SK-N-SH (cell line): ENCODE measurements around the gene TBC1D30. TPM values are rescaled to one million over a fixed set of nuclear protein-coding genes. Genes with fewer than 3 reads are reported as not detected.
A peak's percentile ranks its signal among the peaks of the same experiment; 100 is the strongest.

ENCODE experiments used
- CTCF ChIA-PET: fragments of 300-600, 350-600 bp; formaldehyde crosslinking; extraction: SDS; loops from one replicate; lab custom pipeline; 2021; lab: Yijun Ruan, JAX
- POLR2A ChIA-PET: fragments of 350-600 bp; sonication (Branson Sonifier 250); formaldehyde crosslinking; extraction: SDS; loops from one replicate; lab custom pipeline; 2020; ENCODE audit warnings: antibody characterized with exemption, inconsistent platforms; lab: Yijun Ruan, JAX
- DNase-seq: peaks from one replicate; pipeline ENCODE4 v3.0.0; 2012
- H2AFZ ChIP-seq: fragments of 200-600 bp; sonication (generic); 2 replicates; pipeline ENCODE4 v1.8.1; 2016; ENCODE audit warnings: antibody characterized with exemption, mild to moderate bottlenecking, low read depth
- H3F3A ChIP-seq: fragments of 200-600 bp; sonication (generic); replicated peaks from 2 replicates; pipeline ENCODE3; 2016; ENCODE audit warnings: antibody characterized with exemption, mild to moderate bottlenecking; ENCODE audit not compliant: insufficient read depth
- H3K27ac ChIP-seq, 2 experiments: fragments of 200-500 bp in 1 of 2; fragments of 200-600 bp in 1 of 2; sonication (Bioruptor generic) in 1 of 2; sonication (generic), shearing (Covaris generic) in 1 of 2; 2 replicates each; pipeline versions ENCODE4 v1.5.1 to v1.6.1; 2014 to 2016; ENCODE audit warnings: low read depth in 2 of 2, inconsistent platforms in 1 of 2, low read length in 1 of 2, mild to moderate bottlenecking in 1 of 2, mixed read lengths in 1 of 2
- H3K27me3 ChIP-seq: fragments of 200-600 bp; sonication (generic), shearing (Covaris generic); 2 replicates; pipeline ENCODE4 v1.6.1; 2016; ENCODE audit warnings: mixed run types; ENCODE audit not compliant: insufficient read depth
- H3K36me3 ChIP-seq, 2 experiments: fragments of 200-500 bp in 1 of 2; fragments of 200-600 bp in 1 of 2; sonication (Bioruptor generic) in 1 of 2; sonication (generic) in 1 of 2; replicated peaks in 1 of 2; 2 replicates each; pipeline versions ENCODE3 to v1.5.1; 2014 to 2016; ENCODE audit warnings: low read length in 1 of 2, mild to moderate bottlenecking in 1 of 2; ENCODE audit not compliant: insufficient read depth in 2 of 2, control insufficient read depth in 1 of 2
- H3K4me1 ChIP-seq, 2 experiments: fragments of 200-500 bp in 1 of 2; fragments of 200-600 bp in 1 of 2; sonication (Bioruptor generic) in 1 of 2; sonication (generic), shearing (Covaris generic) in 1 of 2; 2 replicates each; pipeline versions ENCODE4 v1.5.1 to v1.6.1; 2014 to 2016; ENCODE audit warnings: low read depth in 1 of 2, low read length in 1 of 2, mixed run types in 1 of 2; ENCODE audit not compliant: insufficient read depth in 2 of 2, control insufficient read depth in 1 of 2
- H3K4me2 ChIP-seq: fragments of 200-600 bp; sonication (generic), shearing (Covaris generic); 2 replicates; pipeline ENCODE4 v1.6.1; 2017; ENCODE audit warnings: mixed run types
- H3K4me3 ChIP-seq, 2 experiments: fragments of 200-500 bp in 1 of 2; fragments of 200-600 bp in 1 of 2; sonication (Bioruptor generic) in 1 of 2; sonication (generic), shearing (Covaris generic) in 1 of 2; 2 replicates each; pipeline versions ENCODE4 v1.5.1 to v1.8.1; 2014 to 2016; ENCODE audit warnings: low read depth in 2 of 2, inconsistent platforms in 1 of 2, low read length in 1 of 2, mild to moderate bottlenecking in 1 of 2, mixed read lengths in 1 of 2, moderate library complexity in 1 of 2
- H3K79me2 ChIP-seq: fragments of 200-600 bp; sonication (generic); 2 replicates; pipeline ENCODE4 v1.8.1; 2017; ENCODE audit warnings: mild to moderate bottlenecking; ENCODE audit not compliant: insufficient read depth
- H3K9ac ChIP-seq: fragments of 200-600 bp; sonication (generic); 2 replicates; pipeline ENCODE4 v1.6.1; 2017; ENCODE audit warnings: mixed run types
- H3K9me2 ChIP-seq: fragments of 200-600 bp; sonication (generic); 2 replicates; pipeline ENCODE4 v1.6.1; 2017; ENCODE audit warnings: mixed run types
- H3K9me3 ChIP-seq: fragments of 200-600 bp; sonication (generic); 2 replicates; pipeline ENCODE4 v1.6.1; 2017; ENCODE audit warnings: mixed run types, mild to moderate bottlenecking, moderate library complexity
- H4K20me1 ChIP-seq: fragments of 200-600 bp; sonication (generic); 2 replicates; pipeline ENCODE4 v1.6.1; 2017; ENCODE audit warnings: mild to moderate bottlenecking, mixed run types; ENCODE audit not compliant: insufficient read depth
- ELF1 ChIP-seq: IDR thresholded peaks from 2 replicates; pipeline ENCODE4 v1.4.0; 2012
- EP300 ChIP-seq, 2 experiments: IDR thresholded peaks; 2 replicates each; pipeline versions ENCODE4 v1.4.0 to v1.6.1; 2012; ENCODE audit warnings: borderline replicate concordance in 1 of 2, low read depth in 1 of 2, low read length in 1 of 2
- FOSL2 ChIP-seq: IDR thresholded peaks from 2 replicates; pipeline ENCODE4 v1.4.0; 2012; ENCODE audit warnings: low read depth, mild to moderate bottlenecking, moderate library complexity, borderline replicate concordance
- FOXM1 ChIP-seq: IDR thresholded peaks from 2 replicates; pipeline ENCODE4 v1.4.0; 2012; ENCODE audit warnings: low read depth, mild to moderate bottlenecking
- GABPA ChIP-seq: IDR thresholded peaks from 2 replicates; pipeline ENCODE4 v1.4.0; 2012; ENCODE audit warnings: low read depth, mild to moderate bottlenecking
- GATA2 ChIP-seq: sonication (generic); formaldehyde crosslinking; IDR thresholded peaks from 2 replicates; pipeline ENCODE4 v1.5.0; 2020; ENCODE audit warnings: mild to moderate bottlenecking, missing genetic modification reagents
- JUND ChIP-seq: IDR thresholded peaks from 2 replicates; pipeline ENCODE4 v1.4.0; 2012
- NFIC ChIP-seq: IDR thresholded peaks from 2 replicates; pipeline ENCODE4 v1.4.0; 2012; ENCODE audit warnings: borderline replicate concordance
- NRF1 ChIP-seq: IDR thresholded peaks from 2 replicates; pipeline ENCODE4 v1.6.1; 2012; ENCODE audit warnings: low read depth, mild to moderate bottlenecking, low read length
- RXRA ChIP-seq: IDR thresholded peaks from 2 replicates; pipeline ENCODE4 v1.4.0; 2012; ENCODE audit warnings: low read depth, mild to moderate bottlenecking, borderline replicate concordance
- TAF1 ChIP-seq: IDR thresholded peaks from 2 replicates; pipeline ENCODE4 v1.6.1; 2012; ENCODE audit warnings: low read depth, mild to moderate bottlenecking, low read length, moderate library complexity, borderline replicate concordance
- TCF12 ChIP-seq: IDR thresholded peaks from 2 replicates; pipeline ENCODE4 v1.4.0; 2012
- WGBS: methylation state at CpG from one replicate; pipeline ENCODE4 v1.1.6; 2017; ENCODE audit warnings: low lambda C conversion rate; 5-methylcytosine and 5-hydroxymethylcytosine counted together
- polyA plus RNA-seq, 3 experiments: library from polyadenylated mRNA; depleted of rRNA; stranded (reverse); fragments of >200 nt; gene quantifications; 2 replicates each; pipeline ENCODE4 v1.2.3, GENCODE V29; 2012
- TF ChIP-seq, protein P1 (sequence below): IDR thresholded peaks from 2 replicates; pipeline ENCODE4 v1.4.0; 2012; ENCODE audit warnings: low read depth, borderline replicate concordance
- TF ChIP-seq, protein P2 (sequence below): fragments of 150-350 bp; IDR thresholded peaks from 2 replicates; pipeline ENCODE4 v1.6.1; 2017; ENCODE audit warnings: antibody characterized with exemption, low read length, low read depth, borderline replicate concordance
- TF ChIP-seq, protein P3 (sequence below): fragments of 200-600 bp; sonication (generic); IDR thresholded peaks from 2 replicates; pipeline ENCODE4 v1.6.1; 2017; ENCODE audit warnings: antibody characterized with exemption, mild to moderate bottlenecking, moderate library complexity
- TF ChIP-seq, protein P4 (sequence below): IDR thresholded peaks from 2 replicates; pipeline ENCODE4 v1.4.0; 2012; ENCODE audit warnings: low read depth, borderline replicate concordance
- TF ChIP-seq, protein P5 (sequence below): IDR thresholded peaks from 2 replicates; pipeline ENCODE4; 2012

The TBC1D30 gene
- polyA plus RNA-seq, 1 of the 3 experiments (the other 2 are of a cell fraction): 0.23 TPM

DNA sequence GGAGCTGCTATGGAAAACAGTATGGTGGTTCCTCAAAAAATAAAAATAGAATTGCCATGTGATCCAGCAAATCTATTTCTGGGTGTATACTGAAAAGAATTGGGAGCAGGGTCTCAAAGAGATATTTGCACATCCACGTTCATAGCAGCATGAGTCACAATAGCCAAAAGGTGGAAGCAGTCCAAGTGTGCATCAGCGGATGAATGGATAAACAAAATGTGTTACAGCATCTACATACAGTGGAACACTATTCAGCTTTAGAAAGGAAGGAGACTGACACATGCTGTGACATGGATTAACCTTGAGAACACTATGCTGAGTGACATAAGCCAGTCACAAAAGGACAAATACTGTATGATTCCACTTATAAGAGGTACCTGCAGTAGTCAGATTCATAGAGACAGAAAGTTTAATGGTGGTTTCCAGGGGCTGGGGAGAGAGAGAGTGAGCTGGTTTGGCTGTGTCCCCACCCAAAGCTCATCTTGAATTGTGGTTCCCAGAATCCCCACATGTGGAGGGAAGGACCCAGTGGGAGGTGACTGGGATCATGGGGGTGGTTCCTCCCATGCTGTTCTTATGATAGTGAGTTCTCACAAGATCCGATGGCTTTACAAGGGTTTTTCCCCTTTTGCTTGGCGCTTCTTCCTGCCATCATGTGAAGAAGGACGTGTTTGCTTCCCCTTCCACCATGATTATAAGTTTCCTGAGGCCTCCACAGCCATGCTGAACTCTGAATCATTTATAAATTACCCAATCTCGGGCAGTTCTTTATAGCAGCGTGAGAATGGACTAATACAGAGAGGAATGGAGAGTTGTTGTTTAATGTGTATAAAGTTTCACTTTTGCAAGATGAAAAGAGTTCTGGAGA is 17.6 kb upstream of the TBC1D30 start:
- Histone ChIP-seq H3K4me2 (no peak overlapping the region), H3K4me3 (no peak overlapping the region), H3K9me3 (no peaks in the 10 kb centered on the region), H3K27me3 (peaks cover 10% of the 10 kb centered on the region; the same call in 1 of the 2 replicates), H3K27ac (no peak overlapping the region), H3K79me2 (no peaks in the 10 kb centered on the region), H3F3A (peaks cover 2% of the 10 kb centered on the region), H3K9ac (no peak overlapping the region), H3K4me1 (no peaks in the 10 kb centered on the region), H2AFZ (0 out of 2 replicates have a peak overlapping the region, but pooled peaks have one; percentile 29), H3K9me2 (no peaks in the 10 kb centered on the region), H4K20me1 (no peaks in the 10 kb centered on the region), H3K36me3 (no peaks in the 10 kb centered on the region)
- WGBS: 42% methylated on average over 7 of the region's 7 CpGs
- TF ChIP-seq, protein P1, sequence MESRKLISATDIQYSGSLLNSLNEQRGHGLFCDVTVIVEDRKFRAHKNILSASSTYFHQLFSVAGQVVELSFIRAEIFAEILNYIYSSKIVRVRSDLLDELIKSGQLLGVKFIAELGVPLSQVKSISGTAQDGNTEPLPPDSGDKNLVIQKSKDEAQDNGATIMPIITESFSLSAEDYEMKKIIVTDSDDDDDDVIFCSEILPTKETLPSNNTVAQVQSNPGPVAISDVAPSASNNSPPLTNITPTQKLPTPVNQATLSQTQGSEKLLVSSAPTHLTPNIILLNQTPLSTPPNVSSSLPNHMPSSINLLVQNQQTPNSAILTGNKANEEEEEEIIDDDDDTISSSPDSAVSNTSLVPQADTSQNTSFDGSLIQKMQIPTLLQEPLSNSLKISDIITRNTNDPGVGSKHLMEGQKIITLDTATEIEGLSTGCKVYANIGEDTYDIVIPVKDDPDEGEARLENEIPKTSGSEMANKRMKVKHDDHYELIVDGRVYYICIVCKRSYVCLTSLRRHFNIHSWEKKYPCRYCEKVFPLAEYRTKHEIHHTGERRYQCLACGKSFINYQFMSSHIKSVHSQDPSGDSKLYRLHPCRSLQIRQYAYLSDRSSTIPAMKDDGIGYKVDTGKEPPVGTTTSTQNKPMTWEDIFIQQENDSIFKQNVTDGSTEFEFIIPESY: no peak
- TF ChIP-seq FOXM1 (no peak), NRF1 (no peak), JUND (no peak), GABPA (no peak)
- TF ChIP-seq, protein P2, sequence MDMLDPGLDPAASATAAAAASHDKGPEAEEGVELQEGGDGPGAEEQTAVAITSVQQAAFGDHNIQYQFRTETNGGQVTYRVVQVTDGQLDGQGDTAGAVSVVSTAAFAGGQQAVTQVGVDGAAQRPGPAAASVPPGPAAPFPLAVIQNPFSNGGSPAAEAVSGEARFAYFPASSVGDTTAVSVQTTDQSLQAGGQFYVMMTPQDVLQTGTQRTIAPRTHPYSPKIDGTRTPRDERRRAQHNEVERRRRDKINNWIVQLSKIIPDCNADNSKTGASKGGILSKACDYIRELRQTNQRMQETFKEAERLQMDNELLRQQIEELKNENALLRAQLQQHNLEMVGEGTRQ: no peak
- TF ChIP-seq, protein P3, sequence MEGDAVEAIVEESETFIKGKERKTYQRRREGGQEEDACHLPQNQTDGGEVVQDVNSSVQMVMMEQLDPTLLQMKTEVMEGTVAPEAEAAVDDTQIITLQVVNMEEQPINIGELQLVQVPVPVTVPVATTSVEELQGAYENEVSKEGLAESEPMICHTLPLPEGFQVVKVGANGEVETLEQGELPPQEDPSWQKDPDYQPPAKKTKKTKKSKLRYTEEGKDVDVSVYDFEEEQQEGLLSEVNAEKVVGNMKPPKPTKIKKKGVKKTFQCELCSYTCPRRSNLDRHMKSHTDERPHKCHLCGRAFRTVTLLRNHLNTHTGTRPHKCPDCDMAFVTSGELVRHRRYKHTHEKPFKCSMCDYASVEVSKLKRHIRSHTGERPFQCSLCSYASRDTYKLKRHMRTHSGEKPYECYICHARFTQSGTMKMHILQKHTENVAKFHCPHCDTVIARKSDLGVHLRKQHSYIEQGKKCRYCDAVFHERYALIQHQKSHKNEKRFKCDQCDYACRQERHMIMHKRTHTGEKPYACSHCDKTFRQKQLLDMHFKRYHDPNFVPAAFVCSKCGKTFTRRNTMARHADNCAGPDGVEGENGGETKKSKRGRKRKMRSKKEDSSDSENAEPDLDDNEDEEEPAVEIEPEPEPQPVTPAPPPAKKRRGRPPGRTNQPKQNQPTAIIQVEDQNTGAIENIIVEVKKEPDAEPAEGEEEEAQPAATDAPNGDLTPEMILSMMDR: no peak
- POLR2A ChIA-PET: no interaction called here
- DNase-seq: no peak
- CTCF ChIA-PET: interaction anchor here (1.2 to 3.9 kb wide), 2 partner anchors 11 to 22 kb away, joined by 3 to 21 read pairs; no protein-coding TSS in a partner anchor

DNA sequence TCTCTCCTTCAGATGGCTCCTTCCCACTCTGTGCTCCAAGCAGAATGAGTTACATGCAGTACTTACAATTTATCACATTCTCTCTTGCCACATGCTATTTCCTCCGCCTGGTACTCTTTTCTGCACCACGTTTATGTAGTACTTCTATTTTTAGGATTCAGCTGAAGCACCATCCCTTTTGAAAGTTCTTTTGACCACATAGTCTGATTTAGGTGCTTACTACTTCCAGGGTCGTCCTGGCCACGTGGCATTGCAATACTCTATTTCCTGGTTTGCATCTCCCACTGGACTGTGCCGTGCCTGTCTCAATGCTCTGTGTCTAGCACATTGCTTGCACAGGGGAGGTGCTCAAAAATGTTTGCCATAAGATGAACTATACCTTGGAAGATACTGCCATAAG is 16.3 kb upstream of the TBC1D30 start:
- Histone ChIP-seq H3K4me3 (no peak overlapping the region), H3F3A (no peaks in the 10 kb centered on the region), H4K20me1 (no peaks in the 10 kb centered on the region), H3K9me3 (no peaks in the 10 kb centered on the region), H3K4me2 (no peak overlapping the region), H3K4me1 (no peaks in the 10 kb centered on the region), H3K36me3 (no peaks in the 10 kb centered on the region), H3K27me3 (peaks cover 10% of the 10 kb centered on the region; the same call in 1 of the 2 replicates), H3K27ac (no peak overlapping the region), H3K9ac (no peak overlapping the region), H3K79me2 (no peaks in the 10 kb centered on the region), H3K9me2 (no peaks in the 10 kb centered on the region), H2AFZ (no peak overlapping the region)
- POLR2A ChIA-PET: no interaction called here
- no peak for DNase-seq
- CTCF ChIA-PET: interaction anchor here (3.9 kb wide), 1 partner anchor 12 kb away, joined by 21 read pairs; no protein-coding TSS in a partner anchor
- TF ChIP-seq NFIC (no peak), EP300 (IDR thresholded peaks at IDR 0.05; ENCODE audit: borderline replicate concordance in 1 of 2, low read depth in 1 of 2, low read length in 1 of 2) (no peak), RXRA (no peak), GATA2 (CRISPR knock-in tag) (no peak), FOSL2 (no peak), TCF12 (no peak), TAF1 (no peak), ELF1 (no peak)
- TF ChIP-seq, protein P4, sequence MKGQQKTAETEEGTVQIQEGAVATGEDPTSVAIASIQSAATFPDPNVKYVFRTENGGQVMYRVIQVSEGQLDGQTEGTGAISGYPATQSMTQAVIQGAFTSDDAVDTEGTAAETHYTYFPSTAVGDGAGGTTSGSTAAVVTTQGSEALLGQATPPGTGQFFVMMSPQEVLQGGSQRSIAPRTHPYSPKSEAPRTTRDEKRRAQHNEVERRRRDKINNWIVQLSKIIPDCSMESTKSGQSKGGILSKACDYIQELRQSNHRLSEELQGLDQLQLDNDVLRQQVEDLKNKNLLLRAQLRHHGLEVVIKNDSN: no peak
- TF ChIP-seq, protein P5, sequence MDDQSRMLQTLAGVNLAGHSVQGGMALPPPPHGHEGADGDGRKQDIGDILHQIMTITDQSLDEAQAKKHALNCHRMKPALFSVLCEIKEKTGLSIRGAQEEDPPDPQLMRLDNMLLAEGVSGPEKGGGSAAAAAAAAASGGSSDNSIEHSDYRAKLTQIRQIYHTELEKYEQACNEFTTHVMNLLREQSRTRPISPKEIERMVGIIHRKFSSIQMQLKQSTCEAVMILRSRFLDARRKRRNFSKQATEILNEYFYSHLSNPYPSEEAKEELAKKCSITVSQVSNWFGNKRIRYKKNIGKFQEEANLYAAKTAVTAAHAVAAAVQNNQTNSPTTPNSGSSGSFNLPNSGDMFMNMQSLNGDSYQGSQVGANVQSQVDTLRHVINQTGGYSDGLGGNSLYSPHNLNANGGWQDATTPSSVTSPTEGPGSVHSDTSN: no peak
- 24% methylated on average over 5 of the region's 5 CpGs for WGBS
